T-helper 2 cell treated with Interferon-gamma antibody and Interleukin-4, amounts not matched to agents 5 μg/mL and 100 μg/mL, for 36 hours (primary cell): ENCODE results near the gene NHS.

Experiments
- DNase-seq: peaks from one replicate; pipeline ENCODE4 v3.0.0; 2021; ENCODE audit warnings: low spot score
- H3K27ac Mint-ChIP-seq: one replicate; pipeline ENCODE4 v1.8.0; 2021; ENCODE audit warnings: mild to moderate bottlenecking, mixed read lengths
- H3K27me3 Mint-ChIP-seq: one replicate; pipeline ENCODE4 v1.8.0; 2021; ENCODE audit warnings: low read depth, mixed read lengths
- H3K36me3 Mint-ChIP-seq: one replicate; pipeline ENCODE4 v1.8.0; 2021; ENCODE audit warnings: low read depth, mixed read lengths
- H3K4me1 Mint-ChIP-seq: one replicate; pipeline ENCODE4 v1.8.0; 2021; ENCODE audit warnings: low read depth, mixed read lengths
- H3K4me3 Mint-ChIP-seq: one replicate; pipeline ENCODE4 v1.8.0; 2022; ENCODE audit warnings: mild to moderate bottlenecking, moderate library complexity, mixed read lengths
- H3K9me3 Mint-ChIP-seq: one replicate; pipeline ENCODE4 v1.8.0; 2021; ENCODE audit warnings: mixed read lengths

NHS gene

GRCh38 chrX:17706676-17707075 lies 331.7 kb downstream of the NHS start:
- Mint-ChIP-seq H3K27ac (no peak overlapping the region), H3K4me3 (no peak overlapping the region), H3K36me3 (no peaks in the 10 kb centered on the region), H3K4me1 (no peaks in the 10 kb centered on the region), H3K9me3 (no peaks in the 10 kb centered on the region), H3K27me3 (no peaks in the 10 kb centered on the region)
- no peak for DNase-seq

- Mint-ChIP-seq H3K4me1 (no peaks in the 10 kb centered on the region), H3K27me3 (no peaks in the 10 kb centered on the region), H3K4me3 (no peak overlapping the region), H3K27ac (no peak overlapping the region), H3K36me3 (no peaks in the 10 kb centered on the region), H3K9me3 (no peaks in the 10 kb centered on the region)
- no peak for DNase-seq
These were observed 332.7 kb downstream of the NHS start for GRCh38 chrX:17707731-17708130.

- H3K4me3 Mint-ChIP-seq = no peak overlapping the region
- no peaks in the 10 kb centered on the region for H3K36me3 Mint-ChIP-seq
- H3K4me1 Mint-ChIP-seq = no peaks in the 10 kb centered on the region
- H3K27ac Mint-ChIP-seq = no peak overlapping the region
- DNase-seq = no peak
- H3K27me3 Mint-ChIP-seq = no peaks in the 10 kb centered on the region
- H3K9me3 Mint-ChIP-seq = no peaks in the 10 kb centered on the region
These were observed 335.9 kb downstream of the NHS start for GRCh38 chrX:17710871-17711301.

GRCh38 chrX:17713288-17713687 lies 338.3 kb downstream of the NHS start:
- H3K27ac Mint-ChIP-seq = no peak overlapping the region
- H3K9me3 Mint-ChIP-seq = no peaks in the 10 kb centered on the region
- H3K4me1 Mint-ChIP-seq = no peaks in the 10 kb centered on the region
- H3K36me3 Mint-ChIP-seq = no peaks in the 10 kb centered on the region
- H3K27me3 Mint-ChIP-seq = no peaks in the 10 kb centered on the region
- no peak for DNase-seq
- H3K4me3 Mint-ChIP-seq = no peak overlapping the region

DNA sequence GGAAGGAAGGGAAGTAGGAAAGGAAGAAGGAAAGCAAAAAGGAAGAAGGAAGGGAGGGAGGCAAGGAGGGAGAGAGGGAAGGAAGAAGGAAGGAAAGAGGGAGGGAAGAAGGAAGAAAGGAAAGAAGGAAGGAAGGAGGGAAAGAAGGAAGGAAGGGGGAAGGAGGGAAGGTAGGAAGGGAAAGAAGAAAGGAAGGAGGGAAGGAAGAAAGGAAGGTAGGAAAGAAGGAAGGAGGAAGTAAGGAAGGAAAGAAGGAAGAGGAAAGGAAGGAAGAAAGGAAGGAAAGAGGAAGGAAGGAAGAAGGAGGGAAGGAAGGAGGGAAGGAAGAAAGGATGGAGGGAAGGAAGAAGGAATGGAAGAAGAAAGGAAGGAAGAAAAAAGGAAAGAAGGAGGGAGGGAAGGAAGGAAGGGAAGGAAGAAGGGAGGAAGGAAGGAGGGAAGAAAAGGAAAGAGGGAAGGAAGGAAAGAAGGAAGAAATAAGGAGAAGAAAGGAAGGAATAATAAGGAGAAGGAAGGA lies 343.7 kb downstream of the NHS start:
- no peak for DNase-seq
- H3K4me3 Mint-ChIP-seq = no peak overlapping the region
- H3K4me1 Mint-ChIP-seq = no peaks in the 10 kb centered on the region

DNA sequence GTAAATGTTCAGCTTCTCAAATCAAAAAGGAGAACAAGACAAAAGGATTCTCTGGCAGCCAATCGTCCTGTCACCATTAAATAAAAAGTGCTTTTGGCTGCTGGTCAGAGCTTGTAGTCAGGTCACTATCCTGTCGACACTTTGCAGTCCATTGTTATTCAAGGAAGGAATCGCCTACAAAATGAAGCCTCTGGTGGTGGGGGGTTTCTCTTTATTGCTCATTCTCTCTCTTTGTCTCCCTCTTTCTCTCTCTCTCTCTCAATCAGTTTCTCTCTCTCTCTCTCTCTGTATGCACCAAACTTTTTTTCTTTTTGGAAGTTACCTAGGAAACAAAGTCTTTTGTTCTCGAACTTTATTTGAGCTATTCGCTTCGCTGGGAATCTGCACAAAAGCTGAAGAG lies 344.7 kb downstream of the NHS start:
- no peaks in the 10 kb centered on the region for H3K4me1 Mint-ChIP-seq
- no peak for DNase-seq
- H3K4me3 Mint-ChIP-seq = no peak overlapping the region
- H3K27me3 Mint-ChIP-seq = no peaks in the 10 kb centered on the region
- no peaks in the 10 kb centered on the region for H3K36me3 Mint-ChIP-seq
- H3K9me3 Mint-ChIP-seq = no peaks in the 10 kb centered on the region
- no peak overlapping the region for H3K27ac Mint-ChIP-seq

More for the DNA sequence above, 343.7 kb downstream of the NHS start:
- Mint-ChIP-seq H3K27me3 (no peaks in the 10 kb centered on the region), H3K9me3 (no peaks in the 10 kb centered on the region), H3K27ac (no peak overlapping the region), H3K36me3 (no peaks in the 10 kb centered on the region)

GRCh38 chrX:17721715-17722114 lies 346.7 kb downstream of the NHS start:
- Mint-ChIP-seq H3K27ac (no peak overlapping the region), H3K9me3 (no peaks in the 10 kb centered on the region), H3K4me3 (no peak overlapping the region), H3K36me3 (no peaks in the 10 kb centered on the region), H3K27me3 (no peaks in the 10 kb centered on the region), H3K4me1 (no peaks in the 10 kb centered on the region)
- no peak for DNase-seq

DNA sequence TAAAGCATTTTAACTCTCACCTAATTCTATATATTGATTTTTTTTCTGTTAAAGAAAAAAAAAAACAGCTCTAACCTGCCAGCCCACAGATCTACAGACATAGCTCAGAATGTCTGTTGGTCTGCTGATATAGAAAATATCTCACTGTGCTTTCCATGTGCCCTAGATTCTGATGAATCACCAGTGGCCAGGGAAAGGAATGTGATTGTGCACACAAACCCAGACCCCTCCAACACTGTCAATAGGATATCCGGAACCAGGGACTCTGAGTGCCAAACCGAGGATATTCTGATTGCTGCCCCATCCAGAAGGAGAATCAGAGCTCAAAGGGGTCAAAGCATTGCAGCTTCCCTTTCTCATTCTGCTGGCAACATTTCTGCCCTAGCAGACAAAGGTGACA lies 350.2 kb downstream of the NHS start:
- no peaks in the 10 kb centered on the region for H3K9me3 Mint-ChIP-seq
- no peak for DNase-seq
- no peak overlapping the region for H3K4me3 Mint-ChIP-seq
- no peak overlapping the region for H3K27ac Mint-ChIP-seq
- H3K36me3 Mint-ChIP-seq = no peaks in the 10 kb centered on the region
- no peaks in the 10 kb centered on the region for H3K27me3 Mint-ChIP-seq
- H3K4me1 Mint-ChIP-seq = no peaks in the 10 kb centered on the region

- H3K4me1 Mint-ChIP-seq = no peaks in the 10 kb centered on the region
- no peaks in the 10 kb centered on the region for H3K9me3 Mint-ChIP-seq
- no peaks in the 10 kb centered on the region for H3K36me3 Mint-ChIP-seq
- no peak overlapping the region for H3K27ac Mint-ChIP-seq
- H3K27me3 Mint-ChIP-seq = peaks cover 5% of the 10 kb centered on the region
- no peak overlapping the region for H3K4me3 Mint-ChIP-seq
- DNase-seq = no peak
These were observed 357.3 kb downstream of the NHS start for GRCh38 chrX:17732138-17732783.

DNA sequence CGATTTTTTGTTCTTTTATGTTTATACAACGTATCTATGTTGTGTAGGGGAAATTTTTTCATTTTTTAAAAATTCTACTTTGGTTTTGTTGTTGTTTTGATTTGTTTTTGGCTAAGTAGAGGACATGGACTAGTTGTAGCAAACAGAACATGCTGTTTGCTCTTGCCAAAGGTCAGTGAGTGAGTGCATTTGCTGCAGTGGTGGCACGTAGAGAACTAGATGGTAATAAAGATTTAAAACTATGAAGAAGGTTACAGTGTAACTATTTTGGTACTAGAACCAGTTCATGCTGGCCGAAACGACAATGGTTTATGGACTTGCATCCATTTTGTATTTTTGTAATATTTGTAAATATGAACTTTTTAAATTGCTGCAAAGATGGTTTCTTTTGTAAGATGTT lies 360.4 kb downstream of the NHS start:
- DNase-seq = no peak
- Mint-ChIP-seq H3K27ac (no peak overlapping the region), H3K9me3 (peaks cover 3% of the 10 kb centered on the region), H3K4me1 (peaks cover 13% of the 10 kb centered on the region), H3K27me3 (peaks cover 31% of the 10 kb centered on the region), H3K4me3 (no peak overlapping the region), H3K36me3 (no peaks in the 10 kb centered on the region)

DNA sequence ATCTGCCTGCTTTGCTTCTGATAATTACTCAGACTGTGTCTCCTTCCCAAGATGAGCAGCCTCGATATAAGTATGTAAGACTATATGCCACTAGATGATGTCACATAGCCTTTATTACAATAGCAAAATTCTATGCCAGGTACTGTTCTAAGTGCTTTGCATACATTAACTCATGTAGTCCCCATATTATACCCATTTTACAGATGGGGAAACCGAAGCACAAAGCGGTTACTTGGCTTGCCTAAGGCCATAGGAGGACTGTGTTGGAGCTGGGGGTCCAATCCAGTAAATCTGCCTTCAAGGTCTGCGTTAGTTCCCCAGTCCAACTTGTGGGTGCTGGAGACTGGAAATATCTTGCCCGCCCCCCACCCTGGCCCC lies 361.5 kb downstream of the NHS start:
- no peak for DNase-seq
- Mint-ChIP-seq H3K36me3 (no peaks in the 10 kb centered on the region), H3K4me1 (peaks cover 13% of the 10 kb centered on the region), H3K27me3 (peaks cover 38% of the 10 kb centered on the region), H3K4me3 (peak overlapping the region; percentile 74), H3K9me3 (peaks cover 3% of the 10 kb centered on the region), H3K27ac (no peak overlapping the region)

DNA sequence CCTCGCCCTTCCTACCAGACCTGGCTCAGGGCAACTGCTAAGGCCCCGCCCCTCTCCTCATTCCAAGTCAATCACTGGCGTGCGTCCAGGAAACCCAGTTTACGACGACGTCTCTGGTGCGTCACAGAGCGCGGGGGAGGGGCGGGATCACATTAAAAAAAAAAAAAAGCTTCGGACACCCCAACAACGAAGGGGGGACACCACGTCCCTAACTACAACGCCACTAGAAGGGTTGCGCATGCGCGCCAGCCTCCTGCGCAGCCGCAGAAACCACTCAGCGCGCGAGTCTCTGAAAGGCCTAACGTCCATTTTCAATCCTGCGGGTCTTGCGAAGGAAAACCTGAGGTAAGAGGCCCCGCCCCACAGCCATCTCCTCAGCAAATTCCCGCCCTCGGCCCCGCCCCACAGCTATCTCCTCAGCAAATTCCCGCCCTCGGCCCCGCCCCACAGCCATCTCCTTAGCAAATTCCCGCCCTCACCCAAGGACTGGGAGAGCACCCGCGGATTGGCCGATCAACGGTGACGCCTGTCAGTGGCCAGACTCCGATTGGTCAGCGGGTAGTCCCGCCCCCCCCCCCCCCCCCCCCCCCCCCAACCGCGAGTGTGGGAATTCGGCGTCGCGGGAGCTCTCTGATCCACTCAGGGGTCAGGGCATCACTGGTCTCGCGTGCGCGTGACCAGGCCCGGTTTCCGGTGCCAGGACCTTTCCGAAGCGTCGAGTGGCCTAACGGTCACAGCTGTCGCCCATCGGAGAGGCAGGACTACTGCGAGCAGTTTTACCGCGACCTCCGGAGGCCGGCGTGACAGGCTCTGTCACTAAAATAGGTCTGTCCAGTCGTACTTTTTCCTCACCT lies 362.1 kb downstream of the NHS start, which contains the start of gene SCML1:
Gene SCML1, plus strand, starts transcription at position 638 of the 854 bp plus-strand sequence. CDS start 6,694 bp downstream, outside the sequence.
- peaks cover 40% of the 10 kb centered on the region for H3K27me3 Mint-ChIP-seq
- H3K9me3 Mint-ChIP-seq = peaks cover 3% of the 10 kb centered on the region
- no peaks in the 10 kb centered on the region for H3K36me3 Mint-ChIP-seq
- peak; percentile 81 for DNase-seq
- H3K27ac Mint-ChIP-seq = peak within 1 kb of the TSS; percentile 20
- H3K4me1 Mint-ChIP-seq = peaks cover 13% of the 10 kb centered on the region
- H3K4me3 Mint-ChIP-seq = peak within 1 kb of the TSS; percentile 81

DNA sequence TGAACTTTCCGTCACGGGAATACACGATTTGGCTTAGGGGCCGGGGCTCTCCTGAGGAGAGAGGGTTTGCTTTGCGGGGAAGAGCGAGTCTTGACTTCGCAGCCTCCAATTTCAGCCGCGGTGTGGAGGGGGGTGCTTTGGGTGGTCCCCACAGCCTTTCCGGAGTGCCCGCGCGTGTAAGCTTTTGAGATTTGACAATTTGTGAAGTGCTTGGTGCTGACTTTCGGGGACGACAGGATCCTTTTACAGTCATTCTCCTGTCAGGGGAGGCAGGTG lies 362.6 kb downstream of the NHS start:
- Mint-ChIP-seq H3K9me3 (peaks cover 3% of the 10 kb centered on the region), H3K27ac (no peak overlapping the region), H3K36me3 (no peaks in the 10 kb centered on the region), H3K4me1 (peaks cover 13% of the 10 kb centered on the region), H3K4me3 (peak overlapping the region; percentile 81), H3K27me3 (peaks cover 46% of the 10 kb centered on the region)
- DNase-seq = no peak

DNA sequence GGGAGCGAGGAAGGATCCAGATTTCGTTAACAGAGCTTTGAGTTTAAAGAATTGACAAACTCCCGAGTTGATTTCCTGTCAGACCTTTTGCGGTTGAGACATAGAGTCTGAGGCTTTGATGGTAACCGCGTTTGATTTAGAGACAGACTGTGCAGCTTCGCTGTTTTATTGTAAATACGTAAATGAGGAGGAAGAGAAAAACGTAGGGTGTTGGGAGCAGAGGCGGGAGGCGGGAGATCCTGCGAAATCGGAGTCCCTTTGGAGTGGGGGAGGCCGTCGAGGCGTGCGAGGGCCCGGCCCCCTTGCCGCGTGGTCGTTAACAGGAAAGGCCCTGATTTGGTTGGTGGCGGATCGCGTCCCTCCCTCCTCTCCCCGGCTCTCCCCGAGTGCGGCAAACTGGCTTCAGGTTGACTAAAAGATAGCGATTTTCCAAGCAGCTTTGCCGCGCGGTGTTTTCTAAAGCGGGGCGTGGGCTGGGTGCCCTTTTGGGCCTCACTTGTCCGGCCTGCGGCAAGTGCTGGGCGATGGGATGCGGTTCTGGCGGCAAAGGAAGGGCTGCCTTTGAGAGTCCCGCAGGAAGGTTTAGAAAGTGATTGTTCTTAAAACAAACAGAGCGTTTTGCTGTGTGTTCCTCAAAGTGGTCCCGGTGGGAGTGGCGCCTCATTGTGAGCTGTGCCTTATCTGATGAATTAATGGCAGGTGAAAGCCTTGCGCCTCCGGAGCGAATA lies 363.1 kb downstream of the NHS start:
- H3K4me1 Mint-ChIP-seq = peaks cover 13% of the 10 kb centered on the region

More for the DNA sequence above, 363.1 kb downstream of the NHS start:
- H3K27me3 Mint-ChIP-seq = peaks cover 48% of the 10 kb centered on the region
- peaks cover 3% of the 10 kb centered on the region for H3K9me3 Mint-ChIP-seq
- peak overlapping the region; percentile 81 for H3K4me3 Mint-ChIP-seq
- H3K27ac Mint-ChIP-seq = peak overlapping the region; percentile 15
- no peaks in the 10 kb centered on the region for H3K36me3 Mint-ChIP-seq
- DNase-seq = peak; percentile 15
